NB4 (cell line): Measurements from ENCODE around the gene TYMS.

Source experiments
- DNase-seq: peaks from one replicate; pipeline ENCODE4 v3.0.0; 2010; ENCODE audit warnings: low read depth
- H3K4me3 ChIP-seq: one replicate; pipeline ENCODE4 v1.5.1; 2011; ENCODE audit warnings: mild to moderate bottlenecking, low read depth, low read length, moderate library complexity
- CTCF ChIP-seq: IDR thresholded peaks from one replicate; pipeline ENCODE4 v1.5.1; 2012; ENCODE audit warnings: low read depth, low read length
- MAX ChIP-seq: IDR thresholded peaks from 2 replicates; pipeline ENCODE4 v1.6.1; 2011; ENCODE audit warnings: low read depth, low read length
- MYC ChIP-seq: IDR thresholded peaks from 2 replicates; pipeline ENCODE4 v1.6.1; 2011; ENCODE audit warnings: low read depth, low read length
- POLR2A ChIP-seq: IDR thresholded peaks from 2 replicates; pipeline ENCODE4 v1.6.1; 2011; ENCODE audit warnings: mild to moderate bottlenecking; ENCODE audit not compliant: insufficient read length; ENCODE audit errors: extremely low read depth

Gene TYMS

GRCh38 chr18:676736-677135, 19.3 kb downstream of the TYMS start:
- H3K4me3 ChIP-seq, result no peak overlapping the region
- no peak for DNase-seq
- no peak for TF ChIP-seq POLR2A

GRCh38 chr18:677145-677544, 19.7 kb downstream of the TYMS start:
- no peak overlapping the region for H3K4me3 ChIP-seq
- DNase-seq, result no peak
- no peak for TF ChIP-seq MYC
- TF ChIP-seq POLR2A, result no peak
- TF ChIP-seq CTCF, result no peak
- TF ChIP-seq MAX, result no peak

- DNase-seq, result no peak
- no peak for TF ChIP-seq MYC
- no peak for TF ChIP-seq CTCF
- no peak for TF ChIP-seq MAX
- no peak for TF ChIP-seq POLR2A
- no peak overlapping the region for H3K4me3 ChIP-seq
These were observed 20.5 kb downstream of the TYMS start for GRCh38 chr18:677951-678381.

GRCh38 chr18:678482-679182, 21.2 kb downstream of the TYMS start:
- no peak for DNase-seq
- TF ChIP-seq POLR2A (no peak), MYC (no peak), MAX (no peak), CTCF (no peak)
- no peak overlapping the region for H3K4me3 ChIP-seq

- DNase-seq, result no peak
- H3K4me3 ChIP-seq, result no peak overlapping the region
- TF ChIP-seq MYC, result no peak
- no peak for TF ChIP-seq POLR2A
- no peak for TF ChIP-seq MAX
- no peak for TF ChIP-seq CTCF
These were observed 22.1 kb downstream of the TYMS start for GRCh38 chr18:679516-679915.

- DNase-seq, result no peak
- H3K4me3 ChIP-seq, result no peak overlapping the region
- TF ChIP-seq MYC, result no peak
- no peak for TF ChIP-seq POLR2A
- no peak for TF ChIP-seq CTCF
- TF ChIP-seq MAX, result no peak
These were observed 22.9 kb downstream of the TYMS start for GRCh38 chr18:680392-680791.
